ENCODE results near the gene UBR1.

GRCh38 chr15:43009206-43009605 lies 96.6 kb downstream of the UBR1 start:
- TF ChIP-seq CTCF (IDR thresholded peaks at IDR 0.05; ENCODE audit: extremely low read depth in 1 of 2, insufficient read depth in 1 of 2, low read depth in 1 of 2, low read length in 2 of 2) (no peak), POLR2A (IDR thresholded peaks at IDR 0.05; ENCODE audit: low read depth, low read length) (no peak), MAX (IDR thresholded peaks at IDR 0.05; ENCODE audit: insufficient read depth, insufficient read length) (no peak), EZH2 (IDR thresholded peaks at IDR 0.05; ENCODE audit: borderline replicate concordance, low read depth, low read length, severe bottlenecking) (no peak), POLR2AphosphoS5 (IDR thresholded peaks at IDR 0.05; ENCODE audit: insufficient read depth, low read depth, low read length) (no peak), GATA2 (IDR thresholded peaks at IDR 0.05; ENCODE audit: insufficient read depth, insufficient read length, low read depth, low read length) (no peak), MYC (IDR thresholded peaks at IDR 0.05; ENCODE audit: low read depth, low read length) (no peak), FOS (IDR thresholded peaks at IDR 0.05; ENCODE audit: borderline replicate concordance, insufficient read depth, low read length) (no peak)
